HG03066 (cell line): ENCODE measurements around the gene FAM114A1.
A peak's percentile ranks its signal among the peaks of the same experiment; 100 is the strongest.

Experiments used
- ATAC-seq: cut with Tn5 transposase; IDR thresholded peaks from one replicate; pipeline ENCODE4 v1.9.1; 2021; ENCODE audit warnings: low read depth; ENCODE audit not compliant: unreplicated experiment

The FAM114A1 gene

DNA sequence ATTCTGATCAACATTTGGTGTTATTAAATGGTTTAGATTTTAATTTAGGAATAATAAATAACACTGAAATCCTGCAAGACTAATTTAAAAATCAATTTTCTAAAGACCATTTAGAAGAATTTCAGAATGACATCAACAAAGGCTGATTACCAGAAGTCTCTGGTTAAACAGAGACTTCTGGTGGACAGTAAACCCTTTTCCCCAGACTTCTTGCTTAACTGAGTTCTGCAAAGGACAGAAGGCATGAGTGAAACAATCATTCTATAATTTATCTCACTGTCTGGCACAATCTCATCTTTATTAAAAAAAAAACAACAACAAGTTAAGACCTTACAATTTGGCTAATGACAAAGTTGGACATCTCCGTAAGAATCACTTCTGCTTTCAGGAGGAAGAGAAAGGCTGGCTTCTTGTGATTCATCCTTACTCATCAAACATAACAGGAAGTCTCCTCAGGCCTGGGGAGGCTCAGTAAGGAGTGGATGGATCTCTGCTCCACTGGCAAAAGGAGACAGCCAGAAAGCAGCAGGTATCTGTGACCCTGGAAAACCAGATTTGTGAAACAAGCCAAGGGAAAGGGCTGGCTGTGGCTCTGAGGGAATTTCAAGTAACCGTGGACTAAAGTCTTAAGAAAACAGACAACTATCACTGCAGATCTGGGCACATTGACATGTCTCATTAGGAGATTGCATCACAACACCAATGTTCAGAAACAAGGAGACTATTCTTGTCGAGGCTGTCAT is 10.1 kb upstream of the FAM114A1 start:
- ATAC-seq = peak; percentile 61

DNA sequence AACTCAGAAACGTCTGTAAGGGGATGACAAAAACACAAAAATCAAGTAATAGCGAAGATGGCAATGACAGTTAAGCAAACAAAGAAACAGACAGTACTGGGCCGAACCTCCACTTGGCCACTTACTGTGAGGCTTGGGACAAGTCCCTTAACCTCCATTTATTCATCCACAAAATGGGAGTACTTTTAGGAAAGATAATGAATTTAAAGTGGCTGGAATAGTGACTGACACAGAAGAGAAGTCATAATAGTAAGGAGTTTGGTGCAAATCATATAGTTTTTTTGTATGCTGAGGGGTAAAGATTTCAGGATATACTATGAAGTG is 9.5 kb upstream of the FAM114A1 start:
- no peak for ATAC-seq

- no peak for ATAC-seq
Measured at GRCh38 chr4:38859501-38859900, 8.1 kb upstream of the FAM114A1 start.

- ATAC-seq = peak; percentile 52
Measured at GRCh38 chr4:38860788-38861424, 6.7 kb upstream of the FAM114A1 start.

- ATAC-seq = no peak
Measured at GRCh38 chr4:38861791-38862190, 5.8 kb upstream of the FAM114A1 start.

DNA sequence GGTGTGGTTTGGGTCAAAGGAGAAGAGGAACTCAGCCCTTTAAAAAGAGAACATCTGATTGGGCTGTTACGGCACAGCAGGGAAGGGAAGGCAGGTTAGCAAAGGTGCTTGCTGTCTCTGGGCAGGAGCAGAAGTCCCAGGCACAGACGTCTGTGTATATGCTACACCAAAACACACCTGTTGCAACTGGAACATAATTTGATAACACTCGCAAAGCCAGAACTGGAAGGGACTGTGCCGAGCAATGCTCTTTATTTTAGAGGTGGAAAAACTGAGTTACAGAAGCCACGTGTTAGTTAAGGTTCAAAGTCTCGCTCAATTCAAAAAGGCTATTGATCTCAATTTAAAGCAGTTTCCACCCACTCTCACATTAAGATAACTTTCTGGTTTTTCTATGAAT is 2.2 kb upstream of the FAM114A1 start:
- no peak for ATAC-seq

GRCh38 chr4:38866973-38867477 is 581 bp upstream of the FAM114A1 start:
- peak; percentile 32 for ATAC-seq

DNA sequence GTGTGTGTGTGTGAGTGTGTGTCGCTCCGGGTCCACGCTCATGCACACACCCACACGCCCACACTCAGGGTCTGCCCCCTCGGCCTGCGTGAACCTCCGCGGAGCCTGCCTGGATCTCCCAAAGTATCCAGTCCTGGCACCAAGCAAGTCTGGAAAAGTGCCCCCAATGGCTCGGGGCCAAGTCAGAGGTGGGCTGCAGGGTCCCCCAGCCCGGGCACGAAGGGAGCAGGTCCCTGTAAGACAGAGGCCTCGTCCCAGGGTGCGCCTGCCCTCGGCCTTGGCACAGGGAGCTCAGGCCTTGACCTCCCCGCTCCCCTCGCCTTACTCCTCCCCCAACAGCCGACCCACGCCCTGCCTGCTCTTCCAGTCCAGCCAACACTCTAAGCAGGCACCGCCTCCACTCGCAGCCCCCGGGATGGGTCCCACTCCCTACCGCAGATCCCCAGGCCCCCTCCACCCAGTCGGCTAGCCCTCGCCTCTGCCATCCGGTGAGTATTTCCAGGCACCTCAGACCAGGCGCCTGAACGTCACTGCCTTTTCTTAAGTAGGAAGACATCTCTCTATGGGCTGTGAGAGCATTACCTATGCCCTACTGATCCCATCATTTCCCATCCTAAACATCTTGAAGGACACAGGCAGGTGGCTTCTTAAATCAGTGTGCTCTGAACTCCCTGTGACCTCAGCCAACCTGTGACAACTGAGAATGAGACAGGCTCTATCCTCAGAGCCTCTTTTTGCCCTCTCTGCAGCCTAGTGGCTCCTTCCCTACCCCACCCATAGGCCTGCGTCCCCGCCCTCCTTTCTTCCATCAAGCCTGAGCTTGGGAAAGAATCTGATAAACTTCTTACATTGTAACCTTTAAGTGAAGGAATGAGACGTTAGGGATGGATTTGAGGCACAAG is 704 bp downstream of the FAM114A1 start:
- ATAC-seq = peak; percentile 17

GRCh38 chr4:38869511-38869910 is 1.9 kb downstream of the FAM114A1 start:
- ATAC-seq = no peak

GRCh38 chr4:38870098-38870808 is 2.6 kb downstream of the FAM114A1 start:
- no peak for ATAC-seq

DNA sequence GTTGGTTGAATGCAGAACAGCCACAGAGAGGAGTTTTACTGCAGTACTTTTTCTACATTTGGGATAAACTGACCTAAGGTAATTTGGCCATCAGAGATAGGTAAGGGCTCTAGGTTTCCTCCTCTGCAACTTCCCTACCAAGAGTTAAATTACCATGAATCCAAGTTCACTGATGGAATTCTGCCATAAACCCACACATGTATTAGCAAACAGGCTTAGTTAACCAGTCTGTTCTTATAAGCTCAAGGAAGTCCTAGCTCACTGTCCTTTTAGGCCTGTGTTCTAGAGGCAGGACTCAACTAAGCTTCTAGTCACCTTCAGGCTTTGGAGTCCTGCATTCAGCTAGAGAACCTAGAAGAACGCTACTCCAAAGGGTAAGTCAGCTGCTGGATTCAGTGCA is 4.0 kb downstream of the FAM114A1 start:
- no peak for ATAC-seq

- ATAC-seq = no peak
Measured at GRCh38 chr4:38872620-38873019, 5.0 kb downstream of the FAM114A1 start.

- no peak for ATAC-seq
Measured at GRCh38 chr4:38873290-38873944, 5.8 kb downstream of the FAM114A1 start.

- ATAC-seq = no peak
Measured at GRCh38 chr4:38876636-38877035, 9.0 kb downstream of the FAM114A1 start.

DNA sequence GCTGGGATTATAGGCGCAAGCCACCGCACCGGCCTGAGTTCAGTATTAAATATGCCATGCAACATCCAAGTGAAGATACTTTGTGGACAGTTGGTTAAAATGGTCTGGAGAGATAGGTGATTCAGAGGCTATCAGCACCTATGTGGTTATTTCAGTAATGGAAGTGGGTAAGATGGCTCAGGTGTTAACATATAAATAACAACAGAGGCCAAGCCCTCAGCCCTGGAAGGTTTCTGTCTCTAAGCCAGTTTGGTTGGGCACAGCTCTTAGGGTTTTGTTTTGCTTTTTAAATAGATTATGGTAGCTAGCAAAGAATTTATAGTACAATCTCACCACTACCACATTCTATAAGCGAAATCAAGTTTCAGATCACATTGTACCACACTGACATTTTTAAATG is 16.6 kb downstream of the FAM114A1 start:
- no peak for ATAC-seq

DNA sequence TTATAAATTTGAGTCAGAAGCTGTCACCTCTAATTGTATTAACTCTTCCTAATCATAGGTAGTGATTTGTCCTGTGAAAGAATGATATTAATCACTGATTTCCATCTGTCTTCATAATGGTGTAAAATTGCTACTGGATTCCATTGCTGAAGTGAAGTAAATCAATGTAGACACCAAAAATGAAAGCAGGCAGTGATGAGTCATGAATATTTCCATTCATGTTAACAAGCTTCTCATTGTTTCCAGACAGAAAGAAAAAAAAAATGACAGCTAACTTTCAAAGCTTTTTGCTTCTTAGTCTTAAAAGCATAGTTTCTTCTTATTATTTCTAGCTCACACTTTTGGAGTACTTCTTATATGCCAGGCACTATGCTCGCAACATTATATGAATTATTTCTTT is 21.5 kb downstream of the FAM114A1 start:
- peak; percentile 66 for ATAC-seq

DNA sequence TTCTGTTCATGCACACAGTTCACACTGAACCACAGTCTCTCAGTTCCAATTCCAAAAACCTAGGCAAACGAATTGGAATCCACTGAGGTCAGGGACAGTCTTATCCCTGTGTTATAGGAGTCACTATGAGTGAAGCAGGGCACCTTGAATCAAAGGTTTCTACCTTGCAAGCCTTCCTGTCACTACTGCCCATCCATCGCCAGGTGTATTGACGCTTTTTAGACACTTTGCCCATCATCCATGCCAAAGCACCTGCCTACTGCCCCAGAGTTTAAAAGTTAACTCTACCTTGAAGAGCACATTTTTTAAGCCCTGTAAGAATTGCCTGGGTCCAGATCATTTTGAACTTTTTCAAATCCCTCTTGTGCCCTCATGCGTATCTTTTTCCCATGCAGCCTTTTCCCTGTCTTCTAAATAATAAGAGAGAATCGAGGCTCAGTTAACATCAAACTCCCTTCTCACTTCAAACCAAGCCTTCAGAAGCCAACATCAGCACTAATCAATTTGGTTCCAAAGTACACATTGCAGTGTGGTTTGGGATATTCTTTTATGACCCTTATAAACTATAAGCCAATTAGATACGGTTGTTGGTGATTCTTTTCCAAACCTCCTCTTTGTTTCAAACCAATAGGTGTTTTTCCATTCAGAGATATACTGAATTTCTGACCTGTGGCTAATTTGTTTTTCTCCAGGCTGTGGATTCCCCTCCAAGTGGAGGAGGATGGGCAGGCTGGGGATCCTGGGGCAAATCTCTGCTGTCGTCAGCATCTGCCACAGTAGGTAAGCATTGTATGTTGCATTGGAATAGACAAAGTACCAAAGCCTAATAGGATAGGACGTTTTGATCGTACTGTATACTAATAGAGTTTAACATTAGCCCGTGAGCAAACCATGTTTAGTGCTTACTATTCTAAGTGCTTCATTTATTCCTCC is 23.7 kb downstream of the FAM114A1 start:
- no peak for ATAC-seq

DNA sequence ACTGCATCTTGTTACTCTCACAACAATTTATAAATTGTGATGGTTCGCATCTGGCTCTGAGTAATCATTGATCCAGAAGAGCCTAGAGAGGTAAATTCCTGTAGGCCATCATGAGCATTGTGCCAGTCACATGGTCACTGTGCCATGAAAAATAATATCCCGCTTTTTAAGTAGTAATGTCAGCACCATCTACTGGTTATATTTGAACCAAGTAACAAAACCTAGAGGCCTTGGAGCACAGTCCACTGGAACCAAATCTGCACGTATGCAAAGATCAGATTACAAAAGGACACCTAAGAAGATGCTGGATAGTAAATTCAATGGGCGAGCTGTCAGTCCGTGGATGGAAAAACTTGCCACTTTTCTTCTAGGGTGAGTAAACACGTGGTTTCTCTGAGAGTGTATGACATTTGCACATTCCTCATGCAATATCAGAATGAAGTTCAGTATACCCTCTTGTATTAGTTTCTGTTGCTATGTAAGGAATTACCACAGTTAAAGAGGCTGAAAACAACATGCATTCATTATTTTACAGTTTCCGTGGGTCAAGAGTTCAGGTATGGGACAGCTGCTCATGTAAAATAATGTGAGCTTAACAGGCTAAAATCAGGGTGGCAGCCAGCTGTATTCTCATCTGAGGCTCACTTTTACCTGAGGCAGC is 26.8 kb downstream of the FAM114A1 start:
- ATAC-seq = no peak

GRCh38 chr4:38896940-38897339 is 29.3 kb downstream of the FAM114A1 start:
- no peak for ATAC-seq
